UCSD-AML1 (cell line): ENCODE measurements around the gene FRZB.
"Not testable (repeated sequence)": the region's sequence is repeated elsewhere in the genome, so short reads cannot be mapped to it uniquely, and the experiment has no call there.

Experiments
- DNase-seq: peaks from one replicate; lab custom pipeline; 2025; ENCODE audit not compliant: unreplicated experiment; lab: John Stamatoyannopoulos, UW

Gene FRZB, protein sequence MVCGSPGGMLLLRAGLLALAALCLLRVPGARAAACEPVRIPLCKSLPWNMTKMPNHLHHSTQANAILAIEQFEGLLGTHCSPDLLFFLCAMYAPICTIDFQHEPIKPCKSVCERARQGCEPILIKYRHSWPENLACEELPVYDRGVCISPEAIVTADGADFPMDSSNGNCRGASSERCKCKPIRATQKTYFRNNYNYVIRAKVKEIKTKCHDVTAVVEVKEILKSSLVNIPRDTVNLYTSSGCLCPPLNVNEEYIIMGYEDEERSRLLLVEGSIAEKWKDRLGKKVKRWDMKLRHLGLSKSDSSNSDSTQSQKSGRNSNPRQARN

DNA sequence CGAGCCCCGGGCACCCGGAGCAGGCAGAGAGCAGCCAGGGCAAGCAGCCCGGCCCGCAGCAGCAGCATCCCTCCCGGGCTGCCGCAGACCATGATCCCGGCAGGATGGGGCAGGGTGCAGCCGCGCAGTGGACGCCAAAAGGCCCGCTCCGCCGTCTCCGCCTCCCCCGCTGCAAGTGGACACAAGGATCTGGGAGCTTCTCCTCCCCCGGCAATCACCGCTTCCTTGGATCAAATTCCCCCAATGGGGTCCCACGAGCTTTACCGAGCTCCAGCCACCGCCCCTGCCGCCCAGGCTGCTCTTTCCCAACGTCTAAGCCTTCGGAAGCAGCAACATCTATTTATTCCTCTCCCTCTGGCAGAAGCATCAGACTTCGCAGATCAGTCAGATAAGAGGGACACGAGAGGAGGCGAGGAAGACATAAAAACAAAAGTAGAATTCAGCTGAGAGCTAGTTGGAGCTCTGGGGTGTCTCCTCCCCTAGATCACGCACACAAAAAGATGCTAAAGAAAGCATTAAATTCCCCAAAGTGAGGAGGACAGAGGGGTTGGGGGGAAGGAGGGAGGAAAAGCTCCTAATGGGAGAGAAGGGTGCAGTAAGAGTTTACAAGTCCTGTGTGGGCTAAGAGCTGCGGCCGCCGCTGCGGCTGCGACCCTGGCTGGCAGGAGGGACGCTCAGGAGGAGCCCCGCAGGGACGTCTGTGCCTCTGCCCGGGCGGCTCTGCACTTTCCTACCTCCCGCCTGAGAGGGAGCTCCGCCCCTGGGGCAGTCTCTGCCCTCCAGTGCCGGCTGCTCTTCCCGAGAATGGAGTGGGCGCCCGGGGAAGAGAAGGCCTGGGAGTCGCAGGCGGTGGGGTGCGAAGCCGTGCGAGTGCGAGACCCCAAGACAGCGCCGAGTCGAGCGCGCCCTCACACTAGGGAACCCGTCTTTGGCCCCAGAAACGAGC lies at the start of gene FRZB:
Gene FRZB (minus strand): TSS at position 177 of the 946 bp plus-strand sequence. CDS start 85 bp downstream, at position 92.
- DNase-seq = no peak

DNA sequence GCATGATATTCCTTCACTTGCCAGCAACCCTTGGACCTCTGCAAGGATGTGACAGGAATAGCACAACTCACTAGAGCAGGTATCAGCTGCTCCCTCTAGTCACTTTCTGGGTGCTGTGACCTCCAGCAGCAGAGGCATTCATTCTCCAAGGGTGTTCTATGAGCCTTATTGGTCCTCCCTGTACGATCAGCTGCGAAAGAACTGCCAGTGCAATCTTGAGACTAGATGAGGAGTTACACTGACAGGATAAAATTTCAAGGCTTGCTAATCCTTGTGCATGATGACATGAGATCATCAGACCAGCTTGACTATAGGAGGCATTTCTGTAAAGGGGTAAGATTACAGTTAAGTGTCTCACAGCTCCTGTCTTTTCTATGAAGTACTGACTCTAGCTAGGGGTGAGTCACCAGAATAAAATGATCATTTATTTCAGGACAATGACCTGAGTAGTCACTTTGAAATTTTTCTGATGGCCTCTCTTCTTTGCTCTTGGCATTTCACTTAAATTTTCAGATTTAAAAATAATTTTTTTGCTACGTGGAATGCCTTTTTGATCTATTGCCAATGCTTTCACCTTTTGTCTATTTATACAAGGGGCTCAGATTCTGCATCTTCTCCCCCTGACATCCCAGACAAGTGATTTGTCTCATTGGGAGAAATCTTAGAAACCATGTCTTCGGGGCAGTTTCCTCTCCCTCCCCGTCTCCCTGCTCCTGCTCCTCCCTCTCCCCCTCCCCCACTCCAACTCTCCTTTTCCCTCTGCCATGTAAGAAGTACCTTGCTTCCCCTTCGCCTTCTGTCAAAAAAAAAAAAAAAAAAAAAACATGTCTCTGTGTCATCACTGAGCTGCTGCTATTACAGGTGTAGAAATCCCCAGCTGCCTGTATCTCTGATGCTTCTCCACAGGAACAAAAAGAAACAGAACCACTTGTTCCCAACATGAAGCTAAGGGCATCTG lies 49.2 kb upstream of the FRZB start:
- no peak for DNase-seq

DNA sequence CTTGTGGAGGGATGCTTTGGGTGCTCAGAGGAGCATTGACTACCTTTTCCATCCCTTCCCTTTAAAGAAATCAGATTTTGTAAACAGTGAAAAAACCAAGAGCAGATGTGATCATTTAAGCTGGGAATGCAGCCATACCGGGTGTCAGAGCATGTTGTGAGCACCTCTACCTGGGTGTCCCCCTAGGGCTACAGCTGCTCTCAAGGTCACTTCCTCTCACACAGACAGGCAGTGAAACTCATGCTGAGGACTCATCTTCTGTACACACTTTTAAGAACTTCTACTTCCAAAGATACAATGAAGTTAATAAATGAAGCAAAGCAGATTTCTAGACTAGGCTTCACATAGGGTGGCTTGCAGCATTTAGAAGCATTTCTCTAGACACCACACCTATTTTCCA lies 48.4 kb upstream of the FRZB start:
- DNase-seq = no peak

DNA sequence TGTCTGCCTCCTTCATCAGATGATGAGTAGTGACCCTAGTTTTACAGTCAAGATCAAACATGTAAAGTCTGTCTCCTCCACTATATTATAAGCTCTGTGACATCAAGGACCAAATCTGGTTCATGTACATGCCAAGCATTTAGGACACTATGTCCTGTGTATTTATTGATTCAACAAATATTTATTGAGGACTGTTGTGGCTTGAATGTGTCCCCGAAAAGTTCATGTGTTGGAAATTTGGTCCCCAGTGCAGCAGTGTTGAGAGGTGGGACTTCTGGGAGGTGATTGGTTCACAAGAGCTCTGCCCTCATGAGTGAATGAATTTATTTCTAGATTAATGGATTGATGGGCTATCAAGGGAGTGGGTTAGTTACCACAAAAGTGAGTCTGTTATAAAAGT lies 46.6 kb upstream of the FRZB start:
- DNase-seq = no peak

DNA sequence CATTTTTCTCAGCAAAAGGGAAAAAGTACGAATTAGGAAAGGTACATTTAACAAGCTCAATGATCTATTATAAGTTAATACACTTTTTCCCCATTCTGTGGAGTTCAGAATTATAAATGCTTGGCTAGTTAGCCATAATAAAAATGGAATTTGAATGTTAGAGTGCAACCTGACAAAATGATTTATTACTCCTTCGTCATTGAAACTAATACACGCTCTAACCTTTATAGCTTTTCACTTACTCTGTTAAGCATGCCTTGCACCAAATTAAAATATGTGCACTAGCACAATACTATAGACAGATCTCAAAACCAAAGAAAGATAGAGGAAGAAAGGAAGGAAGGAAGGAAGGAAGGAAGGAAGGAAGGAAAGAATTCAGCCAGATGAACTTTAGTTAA lies 46.1 kb upstream of the FRZB start:
- DNase-seq = no peak

DNA sequence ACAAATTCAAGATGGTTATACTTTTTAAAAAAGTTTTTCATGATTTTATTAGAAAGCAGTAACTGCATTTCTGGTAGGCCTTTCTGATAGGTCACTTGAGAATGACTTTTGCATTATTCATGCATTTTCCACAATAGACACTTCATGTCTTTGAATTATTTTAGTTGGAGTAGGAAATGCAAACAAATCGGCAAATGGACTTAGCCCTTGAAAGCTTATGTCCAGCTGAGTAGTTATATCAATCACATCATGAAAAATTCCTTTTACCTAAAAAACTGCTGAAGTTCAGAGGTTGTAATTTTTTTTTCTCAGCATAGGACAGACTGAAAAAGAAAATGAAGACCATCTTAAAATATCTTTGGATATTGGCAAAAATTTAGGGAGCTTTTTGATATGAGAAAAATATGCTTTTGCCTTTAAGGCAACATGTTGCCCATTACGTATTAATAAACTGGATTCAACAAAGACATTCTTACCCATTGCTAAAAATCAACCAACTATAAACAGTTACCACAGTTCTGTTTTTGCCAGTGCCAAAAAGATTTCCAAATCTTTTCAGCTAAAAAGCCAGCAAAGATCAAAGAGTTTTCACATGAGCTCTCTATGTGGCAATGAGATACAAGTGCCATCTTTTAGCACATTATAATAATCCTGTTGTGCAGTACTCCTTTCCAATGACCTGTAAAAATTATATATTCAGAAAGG lies 45.5 kb upstream of the FRZB start:
- no peak for DNase-seq

DNA sequence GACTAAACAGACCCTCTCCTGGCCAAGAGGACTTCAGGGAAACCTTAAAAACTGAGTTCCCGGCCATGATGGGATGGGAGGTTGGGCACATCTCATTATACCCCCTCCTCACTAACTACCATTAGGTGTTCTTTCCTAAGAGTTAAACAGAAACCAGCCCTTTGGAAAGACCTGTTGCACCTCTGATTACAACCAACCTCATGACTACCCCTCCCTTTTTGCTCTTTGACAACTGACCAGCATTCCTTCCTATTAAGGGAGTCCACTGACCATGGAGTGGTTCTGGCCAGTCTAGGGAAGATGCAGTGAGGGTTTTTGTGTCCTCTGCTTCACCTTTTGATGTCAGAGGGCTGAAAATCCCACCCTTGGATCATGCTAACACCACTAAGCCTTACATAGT lies 44.5 kb upstream of the FRZB start:
- DNase-seq = no peak

DNA sequence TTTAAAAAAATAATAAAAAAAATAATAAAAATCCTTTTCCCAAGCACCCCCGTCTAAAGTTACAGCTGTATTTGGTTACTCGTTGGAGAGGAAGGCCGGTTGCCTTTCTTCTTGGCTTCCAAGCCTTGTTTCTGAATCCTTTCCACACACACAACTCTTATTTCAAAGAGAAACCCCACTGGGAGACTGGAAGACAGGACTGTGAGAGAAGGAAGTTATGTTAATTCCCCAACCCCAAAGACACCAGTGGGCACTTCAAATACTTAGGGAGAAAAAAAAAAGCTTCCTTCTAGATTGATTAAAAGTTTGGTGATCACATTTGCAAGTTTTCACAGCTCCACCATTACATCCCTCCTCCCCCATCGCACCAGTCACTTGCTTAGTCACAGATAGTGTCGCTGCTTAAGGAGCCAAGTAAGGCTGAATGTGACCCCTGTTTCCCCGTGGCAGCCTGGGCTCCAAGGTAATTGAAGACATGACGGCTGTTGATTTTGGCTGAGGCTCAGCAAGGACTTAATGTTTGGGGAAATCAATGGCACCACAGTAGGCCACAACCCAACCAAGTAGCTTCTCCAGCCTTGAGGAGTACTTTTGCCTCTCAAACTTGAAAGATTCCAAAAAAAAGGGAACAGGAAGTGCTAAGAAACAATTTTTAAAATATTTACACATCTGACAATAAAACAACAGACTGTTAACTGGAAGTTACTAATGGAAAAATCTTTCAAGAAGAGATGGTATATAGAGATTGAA lies 40.8 kb upstream of the FRZB start:
- no peak for DNase-seq

DNA sequence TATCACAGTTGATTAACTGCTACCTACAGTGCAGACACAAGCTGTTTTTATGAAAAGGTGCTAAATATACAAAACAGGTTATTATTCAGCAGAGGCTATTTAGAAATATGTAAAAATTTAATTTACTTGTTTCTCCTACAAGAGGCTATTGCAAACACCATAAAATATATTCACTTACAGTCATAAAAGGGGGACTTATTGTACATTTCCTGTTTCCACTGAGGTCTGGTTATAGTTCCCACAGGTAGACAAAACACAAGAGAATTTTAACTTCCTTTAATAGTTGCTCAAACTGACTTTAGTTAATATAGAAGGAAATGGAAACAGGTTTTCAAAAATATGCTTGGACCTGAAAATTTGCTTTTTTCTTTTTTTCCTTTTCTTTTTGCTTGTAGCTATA lies 40.0 kb upstream of the FRZB start:
- DNase-seq = no peak

DNA sequence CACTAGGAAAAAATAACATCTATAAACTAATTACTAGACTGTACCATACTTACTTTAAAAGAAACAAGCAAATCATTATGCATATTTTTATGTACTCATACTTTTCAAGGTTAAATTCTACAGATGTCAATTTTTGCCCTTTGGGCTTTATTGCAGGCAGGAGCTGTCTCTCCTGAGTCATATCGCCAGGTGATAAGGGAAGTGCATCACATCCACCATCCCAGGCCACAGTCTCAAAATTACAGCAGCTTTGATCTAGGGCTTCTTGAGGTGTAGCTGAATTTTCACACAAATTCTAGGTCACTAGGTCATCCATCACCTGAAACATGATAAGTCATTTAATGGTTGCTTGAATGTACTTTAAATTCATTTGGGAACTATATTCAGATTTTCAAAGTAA lies 38.4 kb upstream of the FRZB start:
- DNase-seq = no peak

DNA sequence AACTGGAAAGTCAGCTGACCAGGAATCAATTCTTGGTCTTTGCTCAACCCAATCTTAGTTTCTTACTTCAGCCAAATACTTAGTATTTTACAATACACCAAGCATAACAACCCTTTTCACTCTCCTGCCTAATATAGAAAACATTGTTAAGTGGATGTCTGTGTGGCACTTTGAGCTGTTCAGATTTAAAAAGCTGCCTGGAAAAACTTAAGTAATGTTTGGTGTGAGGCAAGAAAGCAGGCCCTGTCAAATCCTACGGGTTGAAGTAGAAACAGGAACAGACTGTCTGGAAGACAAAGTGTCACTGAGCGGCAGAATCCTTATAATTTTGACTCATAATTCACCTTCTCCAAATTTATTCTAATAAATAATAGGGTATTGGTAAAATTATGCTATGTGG lies 37.1 kb upstream of the FRZB start:
- DNase-seq = no peak

DNA sequence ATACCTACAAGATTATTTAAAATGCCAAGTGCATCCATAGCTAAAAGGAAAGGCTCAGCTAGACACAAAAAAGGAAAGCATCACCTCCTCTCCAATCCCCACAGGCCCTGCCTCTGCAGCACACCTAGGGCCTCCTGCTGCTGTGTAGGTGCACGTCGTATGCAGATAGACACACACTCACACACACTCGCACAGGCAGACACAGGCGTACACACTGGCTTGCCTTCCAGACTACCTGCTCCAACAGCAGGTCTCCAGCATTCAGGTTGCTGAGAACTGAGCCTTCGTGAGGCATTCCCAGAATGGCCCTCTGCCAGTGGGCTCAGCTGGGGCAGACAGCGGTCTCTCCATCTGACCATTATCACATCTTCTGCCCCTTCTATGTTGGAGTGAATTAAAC lies 35.3 kb upstream of the FRZB start:
- no peak for DNase-seq

DNA sequence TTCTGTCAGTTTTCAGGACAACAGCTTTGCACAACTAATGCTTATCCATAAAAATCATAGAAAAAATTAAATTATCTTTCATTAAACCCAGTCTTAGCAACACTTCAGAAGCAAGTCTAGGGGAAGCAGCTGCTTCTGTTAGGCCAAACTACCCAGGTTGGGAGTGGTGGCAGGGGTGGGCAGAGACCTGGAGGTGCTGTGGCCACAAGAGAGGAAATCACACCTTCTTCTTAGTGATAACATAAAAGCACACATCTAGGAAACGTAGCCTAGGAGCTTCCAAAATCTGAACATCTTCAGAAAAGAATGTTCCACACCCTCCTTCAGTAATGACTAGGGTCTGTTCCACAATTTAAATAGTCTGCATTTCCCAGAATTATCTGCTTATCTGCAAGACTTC lies 32.3 kb upstream of the FRZB start:
- DNase-seq = no peak

DNA sequence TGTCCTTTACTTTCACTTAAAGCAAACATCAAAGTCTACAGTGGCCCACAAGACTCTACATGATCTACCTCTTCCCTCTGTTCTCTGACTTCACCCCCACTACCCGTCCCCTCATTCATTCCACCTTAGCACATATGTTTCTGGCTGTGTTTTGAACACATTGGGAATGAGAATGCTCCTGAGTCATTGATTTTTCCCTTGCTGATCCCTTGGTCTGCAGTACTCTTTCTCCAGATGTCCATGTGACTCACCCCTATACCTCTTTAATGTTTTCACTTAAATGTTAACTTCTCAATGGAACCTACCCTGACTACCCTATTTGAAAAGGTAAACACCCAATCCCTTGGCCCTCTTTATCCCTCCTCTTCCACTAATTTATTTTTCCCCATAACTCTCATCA lies 30.7 kb upstream of the FRZB start:
- no peak for DNase-seq

DNA sequence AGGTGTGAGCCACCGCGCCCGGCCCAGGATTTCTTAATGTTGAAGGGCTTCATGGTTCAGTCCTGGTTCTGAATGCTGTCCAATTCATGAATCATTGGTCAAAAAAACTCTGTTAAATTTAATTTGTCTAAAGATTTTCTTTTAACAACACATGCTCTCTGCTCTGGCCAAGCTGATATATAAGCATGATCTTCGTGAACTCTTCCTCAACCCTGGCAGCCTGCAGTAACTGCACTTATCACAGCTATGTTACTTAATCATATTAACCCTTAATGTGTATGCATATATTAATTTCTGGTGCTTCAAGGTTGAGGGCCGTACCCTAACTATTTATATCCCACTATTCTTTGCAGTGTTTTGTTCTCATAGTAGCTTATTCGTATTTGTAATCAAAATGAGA lies 29.4 kb upstream of the FRZB start:
- no peak for DNase-seq

DNA sequence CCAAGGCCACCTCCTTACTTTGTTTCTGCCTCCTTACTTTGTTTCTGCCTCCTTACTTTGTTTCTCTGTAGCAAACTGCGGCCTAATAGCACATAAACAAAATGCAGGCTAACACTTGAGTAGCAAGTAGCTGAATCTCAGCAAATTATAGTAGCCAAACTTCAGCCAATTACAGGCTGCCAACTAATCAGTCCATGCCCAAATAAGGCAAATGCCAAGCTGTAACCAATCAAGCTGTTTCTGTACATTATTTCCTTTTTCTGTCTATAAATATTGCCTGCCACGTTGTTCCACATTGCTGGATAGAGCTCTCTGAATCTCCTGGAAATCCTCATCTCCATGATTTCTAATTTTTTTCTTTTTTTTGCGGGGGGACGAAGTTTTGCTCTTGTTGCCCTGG lies 28.7 kb upstream of the FRZB start:
- no peak for DNase-seq

DNA sequence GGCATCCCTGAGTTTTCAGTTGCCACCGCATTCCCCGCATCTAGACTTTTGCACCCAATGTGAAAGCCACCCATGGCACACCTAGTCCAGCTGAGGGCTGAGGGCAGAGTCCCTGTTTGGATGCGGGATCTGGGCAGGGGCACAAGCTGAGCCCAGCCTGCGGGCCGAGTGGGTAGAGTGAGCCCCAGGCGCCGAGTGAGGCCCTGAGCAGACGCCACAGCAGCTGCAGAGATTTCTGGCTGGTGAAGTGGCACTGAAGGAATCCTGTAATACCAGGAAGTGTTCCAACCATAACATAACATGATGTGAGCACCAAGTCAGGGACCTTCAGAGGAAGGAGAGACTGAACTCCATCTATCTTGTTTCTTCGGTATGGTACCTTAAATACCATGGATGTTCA lies 27.7 kb upstream of the FRZB start:
- no peak for DNase-seq

DNA sequence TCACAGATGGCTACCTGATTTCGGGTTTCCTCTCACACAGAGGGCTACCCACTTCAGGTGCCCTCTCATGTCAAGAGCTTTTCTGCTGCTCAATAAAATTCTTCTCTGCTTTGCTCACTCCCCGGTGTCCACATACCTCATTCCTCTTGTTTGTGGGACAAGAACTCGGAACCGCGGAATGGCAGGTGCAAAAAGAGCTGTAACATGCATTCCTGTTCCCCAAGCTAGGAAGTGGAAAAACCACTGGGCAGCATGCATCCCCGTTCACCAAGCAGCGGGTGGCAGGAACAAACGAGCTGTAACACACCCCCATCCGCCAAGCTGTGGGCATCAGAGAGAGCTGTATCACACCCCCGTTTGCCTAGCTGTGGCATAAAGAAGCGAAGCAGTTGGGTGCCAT lies 27.2 kb upstream of the FRZB start:
- DNase-seq = no peak

DNA sequence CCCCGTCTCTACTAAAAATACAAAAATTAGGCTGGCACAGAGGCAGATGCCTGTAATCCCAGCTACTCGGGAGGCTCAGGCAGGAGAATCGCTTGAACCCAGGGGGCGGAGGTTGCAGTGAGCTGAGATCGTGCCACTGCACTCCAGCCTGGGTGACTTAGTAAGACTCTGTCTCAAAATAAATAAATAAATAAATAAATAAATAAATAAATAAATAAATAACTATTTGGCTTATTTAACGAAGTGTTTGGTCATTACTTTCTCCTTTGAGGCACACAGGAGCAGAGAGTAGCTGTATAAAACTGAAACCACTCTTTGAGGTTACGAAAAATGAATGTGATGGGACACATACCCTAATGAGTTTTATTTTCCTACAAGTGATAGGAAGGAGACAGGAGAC lies 26.6 kb upstream of the FRZB start:
- DNase-seq = not testable (repeated sequence)

DNA sequence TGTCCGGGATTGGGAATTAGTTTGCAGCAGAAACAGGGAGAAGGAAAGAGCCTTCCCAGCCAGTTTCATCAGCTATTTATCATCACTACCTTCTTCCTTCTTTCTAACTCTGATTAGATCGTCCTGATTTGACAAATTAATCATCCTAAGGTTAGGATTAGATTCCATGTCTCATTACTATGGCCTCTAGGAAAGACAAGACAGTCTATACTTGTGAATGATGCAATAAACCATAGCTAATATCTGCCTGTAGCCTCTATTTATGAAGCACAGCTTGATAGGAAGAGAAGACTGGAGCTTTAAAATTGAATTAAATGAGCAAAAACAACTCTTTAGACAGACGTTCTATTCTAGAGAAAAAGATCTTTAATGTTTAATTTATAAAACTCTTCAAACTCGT lies 25.2 kb upstream of the FRZB start:
- DNase-seq = no peak
